NCI-H2171 treated with DMSO at 0.1 percent for 48 hours (cell line): Measurements from ENCODE around the gene SORL1-AS1.
"Not testable (repeated sequence)": the region's sequence is repeated elsewhere in the genome, so short reads cannot be mapped to it uniquely, and the experiment has no call there.

ENCODE experiments used
- DNase-seq: peaks from one replicate; lab custom pipeline; 2025; lab: John Stamatoyannopoulos, UW

SORL1-AS1 gene

GRCh38 chr11:121427400-121427744, 25.4 kb downstream of the SORL1-AS1 start:
- no peak for DNase-seq

- DNase-seq, result no peak
Observed at GRCh38 chr11:121426476-121427399, 26.0 kb downstream of the SORL1-AS1 start.

- no peak for DNase-seq
Observed at GRCh38 chr11:121425828-121426227, 26.9 kb downstream of the SORL1-AS1 start.

DNA sequence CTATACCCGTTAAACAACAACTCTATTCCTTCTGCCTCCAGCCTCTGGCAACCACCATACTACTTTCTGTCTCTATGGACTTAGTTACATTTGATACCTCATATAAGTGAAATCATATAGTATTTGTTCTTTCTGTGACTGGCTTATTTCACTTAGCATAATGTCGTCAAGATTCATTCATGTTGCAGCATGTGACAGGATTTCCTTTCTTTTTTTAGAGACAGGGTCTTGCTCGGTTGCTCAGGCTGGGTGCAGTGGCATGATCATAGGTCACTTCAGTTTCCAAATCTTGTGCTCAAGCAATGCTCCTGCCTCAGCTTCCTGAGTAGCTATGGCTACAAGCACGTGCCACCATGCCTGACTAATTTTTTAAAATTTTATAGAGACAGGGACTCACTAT, 30.1 kb downstream of the SORL1-AS1 start:
- no peak for DNase-seq

- no peak for DNase-seq
Observed at GRCh38 chr11:121421149-121421901, 31.4 kb downstream of the SORL1-AS1 start.

DNA sequence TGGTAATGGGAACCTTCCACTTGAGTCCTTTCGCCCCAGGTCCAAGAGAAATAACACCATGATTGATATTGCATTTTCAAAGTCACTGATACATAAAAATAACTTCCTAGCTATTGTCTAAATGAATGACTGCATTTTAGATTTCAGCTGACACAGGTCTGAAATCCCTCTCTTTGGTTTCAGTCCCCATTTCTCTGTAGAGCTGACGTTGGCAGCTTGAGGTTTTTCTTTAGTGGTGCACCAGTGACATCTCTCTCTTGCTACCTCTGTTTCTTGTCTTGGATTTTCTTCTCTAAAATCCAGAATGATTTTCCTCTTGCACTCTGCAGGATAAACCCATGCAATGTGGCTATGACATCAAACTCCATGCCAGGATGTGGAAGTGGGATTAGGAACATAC, 32.4 kb downstream of the SORL1-AS1 start:
- DNase-seq, result no peak

- no peak for DNase-seq
Observed at GRCh38 chr11:121419836-121420235, 32.9 kb downstream of the SORL1-AS1 start.

DNA sequence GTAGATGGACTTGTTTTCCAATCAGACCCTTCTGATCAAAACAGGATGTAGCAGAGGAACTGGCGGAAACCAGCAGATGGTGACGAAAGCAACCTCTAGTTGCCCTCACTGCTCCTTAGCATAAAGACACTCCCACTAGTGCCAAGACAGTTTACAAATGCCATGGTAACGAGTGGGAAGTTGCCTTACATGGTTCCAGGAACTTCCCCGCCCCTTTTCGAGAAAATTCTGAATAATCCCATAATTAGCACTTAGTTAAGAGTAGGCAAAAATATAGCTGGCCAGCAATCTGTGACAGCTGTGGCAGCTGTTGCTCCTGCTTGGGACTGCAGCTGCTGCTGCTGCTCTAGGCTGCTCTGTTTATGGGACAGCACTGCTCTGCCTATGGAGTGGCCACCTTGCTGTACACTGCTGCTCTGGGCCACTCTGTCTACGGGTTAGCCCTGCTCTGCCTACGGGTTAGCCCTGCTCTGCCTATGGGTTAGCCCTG, 34.1 kb downstream of the SORL1-AS1 start:
- peak; percentile 1 for DNase-seq

- DNase-seq, result no peak
Observed at GRCh38 chr11:121417607-121418006, 35.2 kb downstream of the SORL1-AS1 start.

DNA sequence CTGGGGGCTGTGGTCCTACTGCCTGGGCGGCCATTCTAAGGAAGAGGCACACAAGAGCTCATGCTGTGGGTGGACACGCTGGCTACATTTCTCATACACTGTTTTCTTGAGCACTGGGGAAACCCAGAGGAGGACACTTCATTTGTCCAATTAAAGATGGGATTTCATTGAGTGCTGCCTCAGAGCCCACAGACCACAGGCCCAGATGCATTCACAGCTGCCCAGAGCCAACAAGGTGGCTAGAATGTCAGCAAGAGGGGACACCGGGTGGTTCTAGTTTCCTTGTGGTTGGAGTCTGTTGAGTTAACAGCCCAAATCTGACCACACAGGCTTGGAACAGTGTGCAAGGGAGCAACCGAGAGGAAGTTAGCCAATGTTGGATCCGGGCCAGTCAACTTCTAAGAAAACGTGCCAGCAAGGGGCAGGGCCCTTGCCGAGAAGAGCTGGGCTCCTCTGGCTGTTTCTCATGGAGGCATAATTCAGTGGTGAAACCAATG, 35.7 kb downstream of the SORL1-AS1 start:
- no peak for DNase-seq

DNA sequence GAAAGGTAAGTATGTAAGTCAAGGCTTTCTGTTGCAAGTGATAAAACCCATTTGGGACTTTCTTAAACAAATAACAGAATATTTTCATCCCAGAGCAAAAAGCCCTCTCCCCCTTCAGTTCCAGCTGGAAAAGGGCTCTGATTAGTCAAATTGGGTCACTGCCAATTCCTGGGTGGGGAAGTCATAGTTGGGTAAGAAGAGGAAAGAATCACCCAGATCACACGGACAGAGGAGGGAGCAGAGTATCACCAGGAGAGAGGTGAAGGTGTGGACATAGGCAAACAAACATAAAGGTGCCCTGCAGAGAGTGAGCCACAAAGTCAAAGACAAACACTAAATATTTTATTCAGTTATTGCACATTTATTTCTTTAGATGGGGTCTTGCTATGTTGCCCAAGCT, 36.9 kb downstream of the SORL1-AS1 start:
- DNase-seq, result no peak

- no peak for DNase-seq
Observed at GRCh38 chr11:121414141-121414913, 38.4 kb downstream of the SORL1-AS1 start.

DNA sequence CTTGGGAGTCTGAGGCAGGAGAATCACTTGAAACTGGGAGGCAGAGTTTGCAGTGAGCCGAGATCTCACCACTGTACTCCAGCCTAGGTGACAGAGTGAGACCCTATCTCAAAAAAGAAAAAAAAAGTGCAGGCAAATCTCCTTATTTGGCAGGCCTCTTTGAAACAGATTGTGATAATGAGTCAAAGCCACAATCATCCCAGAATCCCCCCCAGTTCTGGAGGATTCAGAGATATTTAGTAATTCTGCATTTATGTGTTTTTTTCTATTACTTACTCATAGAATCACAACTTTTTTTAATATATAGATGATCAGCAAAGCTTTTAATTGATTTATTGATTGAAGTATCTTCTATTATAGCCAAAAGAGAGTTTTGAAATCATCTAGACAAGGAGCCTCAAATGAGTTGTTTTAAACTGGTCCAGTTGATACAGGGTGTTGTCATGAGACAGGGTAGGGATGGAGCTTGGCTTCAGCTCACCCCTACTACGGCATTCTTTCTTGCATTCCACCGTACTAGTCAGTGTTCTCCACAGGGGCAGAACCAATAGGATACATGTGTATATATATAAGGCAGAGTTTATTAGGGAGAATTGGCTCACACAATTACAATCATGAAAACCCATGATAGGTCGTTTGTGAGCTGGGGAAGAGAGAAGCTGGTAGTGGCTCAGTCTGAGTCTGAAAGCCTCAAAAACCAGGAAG, 39.9 kb downstream of the SORL1-AS1 start:
- DNase-seq, result no peak

DNA sequence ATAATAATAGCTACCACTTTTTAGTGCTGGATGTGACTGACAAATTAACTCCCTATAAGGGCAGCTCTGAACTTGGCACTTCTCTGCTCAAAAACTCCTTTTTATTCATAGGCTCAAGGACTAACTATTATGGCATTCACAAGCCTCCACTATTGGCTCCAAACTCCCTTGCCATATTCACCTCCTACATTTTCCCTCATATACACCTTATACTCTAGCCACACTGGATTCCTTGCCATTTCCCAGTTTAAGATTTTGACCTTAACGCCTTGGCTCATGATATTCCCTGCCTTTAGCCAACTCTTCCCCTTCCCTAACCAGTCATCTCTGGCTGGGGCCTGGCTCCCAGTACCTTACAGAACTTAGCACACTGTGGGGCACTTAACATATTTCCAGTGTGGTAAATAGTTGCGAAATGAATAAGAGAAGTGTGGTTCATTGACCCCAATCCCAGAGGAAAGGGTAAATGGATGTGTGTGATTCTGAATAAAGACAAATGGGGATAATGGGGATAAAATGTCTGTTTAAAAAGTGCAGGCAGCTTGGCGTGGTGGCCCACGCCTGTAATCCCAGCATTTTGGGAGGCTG, 40.7 kb downstream of the SORL1-AS1 start:
- no peak for DNase-seq

- DNase-seq, result not testable (repeated sequence)
Observed at GRCh38 chr11:121411330-121411729, 41.4 kb downstream of the SORL1-AS1 start.

DNA sequence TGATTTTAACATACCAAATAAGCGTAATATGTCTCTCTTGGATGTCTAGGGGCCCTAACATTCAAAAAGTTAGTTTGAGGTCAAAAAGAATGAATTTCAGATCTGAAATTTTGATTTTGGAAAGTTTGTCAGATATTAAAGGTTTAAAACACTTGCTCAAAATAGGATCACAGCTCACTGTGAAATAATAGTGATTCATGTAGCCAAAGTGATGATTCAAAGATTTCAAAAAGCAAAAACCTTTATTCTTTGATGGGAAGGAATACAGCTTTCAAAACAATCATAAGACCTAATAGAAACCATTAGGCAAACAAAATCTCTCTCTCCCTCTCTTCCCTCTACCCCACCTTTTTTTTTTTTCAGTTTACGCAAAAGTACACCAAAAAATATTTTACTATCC, 42.7 kb downstream of the SORL1-AS1 start:
- not testable (repeated sequence) for DNase-seq

GRCh38 chr11:121408830-121409229, 43.9 kb downstream of the SORL1-AS1 start:
- DNase-seq, result no peak

DNA sequence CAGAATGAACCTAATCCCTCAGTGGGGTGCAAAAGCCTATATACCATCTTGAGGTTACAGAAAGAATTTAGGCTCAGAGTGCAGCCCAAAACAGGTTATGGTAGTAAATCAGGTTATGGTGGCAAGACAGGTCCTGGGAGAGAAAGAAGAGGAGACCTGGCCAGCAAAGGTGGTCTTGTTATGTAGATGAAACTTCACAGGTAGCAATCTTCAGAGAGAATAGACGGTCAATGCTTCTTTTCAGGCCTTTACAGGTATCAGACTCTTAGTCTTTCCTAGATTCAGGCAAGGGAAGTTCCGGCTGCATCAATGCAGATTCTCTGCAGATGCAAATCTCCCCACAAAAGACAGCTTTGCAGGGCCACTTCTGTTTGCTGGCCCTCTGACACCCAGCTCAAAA, 46.5 kb downstream of the SORL1-AS1 start:
- no peak for DNase-seq

- no peak for DNase-seq
Observed at GRCh38 chr11:121405646-121406045, 47.1 kb downstream of the SORL1-AS1 start.

DNA sequence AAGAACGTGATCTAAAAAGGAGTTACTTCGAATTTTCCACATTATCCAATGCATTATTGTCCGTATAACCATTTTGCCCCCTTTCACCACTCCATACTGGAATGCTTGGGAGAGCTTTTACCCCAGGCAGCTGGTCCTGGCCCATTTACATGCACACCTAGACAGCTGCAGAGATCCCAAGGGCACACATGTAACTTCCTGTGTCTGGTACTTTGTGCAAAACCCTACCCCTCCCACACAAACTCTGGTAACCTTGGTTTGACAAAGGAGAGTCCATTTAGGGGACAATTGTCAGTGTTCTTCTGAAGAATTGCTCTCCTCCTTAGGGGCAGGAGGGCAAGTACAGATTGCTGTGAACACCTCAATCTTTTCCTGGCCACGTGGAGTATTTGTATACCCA, 58.0 kb downstream of the SORL1-AS1 start:
- DNase-seq, result no peak

DNA sequence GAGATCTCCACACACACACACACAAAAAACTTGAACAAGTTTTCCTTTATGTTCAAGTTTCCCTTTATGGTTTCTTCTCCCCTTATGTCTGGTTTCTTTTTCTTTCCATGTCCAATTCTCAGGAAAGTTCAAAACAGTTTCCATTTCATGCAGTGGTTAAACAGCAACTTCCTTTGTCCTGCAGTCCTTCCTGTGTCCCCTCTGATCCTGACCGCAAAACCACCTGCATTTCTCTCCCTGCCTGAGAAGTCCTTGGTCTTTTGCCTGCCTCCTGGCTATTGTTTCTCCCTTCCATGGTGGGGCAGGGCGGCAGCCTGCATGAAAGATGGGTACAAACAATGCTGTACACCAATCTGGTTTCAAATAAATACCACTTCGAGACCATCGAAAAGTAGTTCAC, 58.9 kb downstream of the SORL1-AS1 start:
- no peak for DNase-seq
